Upper lobe of left lung (tissue), 4 donors: ENCODE measurements around the gene OR2AK2.

ENCODE experiments used
- EP300 ChIP-seq, 4 donors: sonication (generic); formaldehyde crosslinking; IDR thresholded peaks; one replicate each; pipeline ENCODE4 v1.5.1; 2017; ENCODE audit warnings: antibody characterized with exemption in 4 of 4, control low read depth in 2 of 4
- POLR2A ChIP-seq, 4 donors: fragments of 450-650 bp; IDR thresholded peaks; one replicate each; pipeline ENCODE4 v1.5.1; 2016 to 2017; ENCODE audit warnings: antibody characterized with exemption in 4 of 4, mild to moderate bottlenecking in 2 of 4
- POLR2AphosphoS5 ChIP-seq, 2 donors: sonication (generic); formaldehyde crosslinking; IDR thresholded peaks; one replicate each; pipeline ENCODE4 v1.5.1; 2017; ENCODE audit warnings: antibody characterized with exemption in 2 of 2
- TF ChIP-seq, protein P1 (sequence below), 6 experiments: fragments of 450-650 bp in 4 of 6; fragments of 200-600 bp in 2 of 6; sonication (generic) in 2 of 6; IDR thresholded peaks; one replicate each; pipeline ENCODE4 v1.5.1; 2016 to 2019; ENCODE audit warnings: antibody characterized with exemption in 6 of 6

DNA sequence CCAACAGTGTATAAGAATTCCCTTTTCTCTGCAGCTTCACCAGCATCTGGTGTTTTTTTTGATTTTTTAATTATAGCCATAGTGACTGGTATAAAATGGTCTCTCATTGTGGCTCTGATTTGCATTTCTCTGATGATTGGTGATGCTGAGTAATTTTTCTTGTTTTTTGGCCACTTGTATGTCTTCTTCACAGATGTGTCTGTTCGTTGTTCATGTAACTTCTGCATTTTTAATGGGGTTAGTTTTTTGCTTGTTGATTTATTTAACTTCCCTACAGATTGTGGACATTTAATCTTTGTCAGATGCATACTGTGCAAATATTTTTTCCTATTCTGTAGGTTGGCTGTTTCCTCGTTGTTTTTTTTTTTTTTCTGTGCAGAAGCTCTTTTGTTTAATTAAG lies 28.0 kb downstream of the OR2AK2 start:
- TF ChIP-seq, protein P1, sequence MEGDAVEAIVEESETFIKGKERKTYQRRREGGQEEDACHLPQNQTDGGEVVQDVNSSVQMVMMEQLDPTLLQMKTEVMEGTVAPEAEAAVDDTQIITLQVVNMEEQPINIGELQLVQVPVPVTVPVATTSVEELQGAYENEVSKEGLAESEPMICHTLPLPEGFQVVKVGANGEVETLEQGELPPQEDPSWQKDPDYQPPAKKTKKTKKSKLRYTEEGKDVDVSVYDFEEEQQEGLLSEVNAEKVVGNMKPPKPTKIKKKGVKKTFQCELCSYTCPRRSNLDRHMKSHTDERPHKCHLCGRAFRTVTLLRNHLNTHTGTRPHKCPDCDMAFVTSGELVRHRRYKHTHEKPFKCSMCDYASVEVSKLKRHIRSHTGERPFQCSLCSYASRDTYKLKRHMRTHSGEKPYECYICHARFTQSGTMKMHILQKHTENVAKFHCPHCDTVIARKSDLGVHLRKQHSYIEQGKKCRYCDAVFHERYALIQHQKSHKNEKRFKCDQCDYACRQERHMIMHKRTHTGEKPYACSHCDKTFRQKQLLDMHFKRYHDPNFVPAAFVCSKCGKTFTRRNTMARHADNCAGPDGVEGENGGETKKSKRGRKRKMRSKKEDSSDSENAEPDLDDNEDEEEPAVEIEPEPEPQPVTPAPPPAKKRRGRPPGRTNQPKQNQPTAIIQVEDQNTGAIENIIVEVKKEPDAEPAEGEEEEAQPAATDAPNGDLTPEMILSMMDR (IDR thresholded peaks at IDR 0.05), result no peak
- TF ChIP-seq POLR2A (IDR thresholded peaks at IDR 0.05), result no peak
- TF ChIP-seq EP300 (IDR thresholded peaks at IDR 0.05), result no peak
- TF ChIP-seq POLR2AphosphoS5 (IDR thresholded peaks at IDR 0.05), result no peak
